Measurements from ENCODE around the gene HSPA9. TPM values are rescaled to one million over a fixed set of nuclear protein-coding genes. Genes with fewer than 3 reads are reported as not detected.
A peak's percentile ranks its signal among the peaks of the same experiment; 100 is the strongest.

HSPA9 gene
- total and polyA plus RNA-seq, 10 of the 15 experiments (the other 5 are each of a cell fraction or from before 2014, with no cell fraction given), result 145 to 455 (median 343) TPM

GRCh38 chr5:138542956-138543729, 32.1 kb downstream of the HSPA9 start, which contains the start of gene ETF1 (continued):
- TF ChIP-seq POU2F2 (IDR thresholded peaks at IDR 0.05; ENCODE audit: borderline replicate concordance, low read depth, low read length) (0 out of 3 replicates have a peak, but pooled peaks have one; percentile 7), NR2F1 (conservative IDR thresholded peaks at IDR 0.05) (peak; percentile 68), LARP7 (IDR thresholded peaks at IDR 0.05) (peak; percentile 70), ATF7 (IDR thresholded peaks at IDR 0.05; ENCODE audit: low read depth) (peak; percentile 89), TCF12 (IDR thresholded peaks at IDR 0.05; ENCODE audit: low read depth, low read length) (peak; percentile 54; the same call in 1 of the 2 replicates), GABPA (IDR thresholded peaks at IDR 0.05; ENCODE audit: low read depth) (peak; percentile 91), RELB (IDR thresholded peaks at IDR 0.05; ENCODE audit: low read depth) (peak; percentile 94), MTA2 (IDR thresholded peaks at IDR 0.05; ENCODE audit: low read depth) (peak; percentile 29; the same call in 1 of the 2 replicates), BMI1 (IDR thresholded peaks at IDR 0.05; ENCODE audit: borderline replicate concordance) (no peak), RUNX3 (IDR thresholded peaks at IDR 0.05; ENCODE audit: low read length) (peak; percentile 92), BCL11A (IDR thresholded peaks at IDR 0.05; ENCODE audit: low read depth, low read length) (peak; percentile 5; the same call in 1 of the 2 replicates), PML (IDR thresholded peaks at IDR 0.05; ENCODE audit: low read length) (peak; percentile 69; the same call in 1 of the 2 replicates), NKRF (conservative IDR thresholded peaks at IDR 0.05) (peak; percentile 95), NFYB (IDR thresholded peaks at IDR 0.05; ENCODE audit: insufficient read depth, low read depth, low read length) (peak; percentile 92), SP1 (IDR thresholded peaks at IDR 0.05; ENCODE audit: low read depth, low read length) (peak; percentile 93), POLR2AphosphoS5 (IDR thresholded peaks at IDR 0.05; ENCODE audit: low read length) (peak; percentile 80), HDGF (IDR thresholded peaks at IDR 0.05) (peak; percentile 96), TAF1 (IDR thresholded peaks at IDR 0.05; ENCODE audit: borderline replicate concordance, low read depth, low read length) (peak; percentile 84), NR2C1 (IDR thresholded peaks at IDR 0.05) (peak; percentile 52; the same call in 1 of the 2 replicates), EGR1 (IDR thresholded peaks at IDR 0.05; ENCODE audit: borderline replicate concordance in 1 of 2, low read depth in 2 of 2, low read length in 2 of 2) (peak in 1 of 2 experiments; percentile 51; a peak in 1 of 3 replicates)
- TF ChIP-seq, protein P1, sequence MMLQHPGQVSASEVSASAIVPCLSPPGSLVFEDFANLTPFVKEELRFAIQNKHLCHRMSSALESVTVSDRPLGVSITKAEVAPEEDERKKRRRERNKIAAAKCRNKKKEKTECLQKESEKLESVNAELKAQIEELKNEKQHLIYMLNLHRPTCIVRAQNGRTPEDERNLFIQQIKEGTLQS (IDR thresholded peaks at IDR 0.05; ENCODE audit: borderline replicate concordance, extremely low read depth, low read depth, low read length), result no peak
- TF ChIP-seq, protein P2, sequence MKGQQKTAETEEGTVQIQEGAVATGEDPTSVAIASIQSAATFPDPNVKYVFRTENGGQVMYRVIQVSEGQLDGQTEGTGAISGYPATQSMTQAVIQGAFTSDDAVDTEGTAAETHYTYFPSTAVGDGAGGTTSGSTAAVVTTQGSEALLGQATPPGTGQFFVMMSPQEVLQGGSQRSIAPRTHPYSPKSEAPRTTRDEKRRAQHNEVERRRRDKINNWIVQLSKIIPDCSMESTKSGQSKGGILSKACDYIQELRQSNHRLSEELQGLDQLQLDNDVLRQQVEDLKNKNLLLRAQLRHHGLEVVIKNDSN (IDR thresholded peaks at IDR 0.05; ENCODE audit: borderline replicate concordance, extremely low read length, insufficient read depth, low read depth, low read length), result peak; percentile 83
